LNCaP clone FGC (cell line): Measurements from ENCODE around the gene VWDE.
A peak's percentile ranks its signal among the peaks of the same experiment; 100 is the strongest.

Experiments used
- DNase-seq: peaks from one replicate; pipeline ENCODE4 v3.0.0-alpha.2; 2011; ENCODE audit warnings: low read depth
- H3K4me3 ChIP-seq: 2 replicates; pipeline ENCODE4 v1.5.1; 2011; ENCODE audit warnings: mild to moderate bottlenecking, low read depth, low read length, control low read depth
- TF ChIP-seq, protein P1 (sequence below): IDR thresholded peaks from 2 replicates; pipeline ENCODE4 v1.5.1; 2012; ENCODE audit warnings: mild to moderate bottlenecking; ENCODE audit not compliant: control insufficient read depth, insufficient read depth; ENCODE audit errors: extremely low read depth

The VWDE gene

DNA sequence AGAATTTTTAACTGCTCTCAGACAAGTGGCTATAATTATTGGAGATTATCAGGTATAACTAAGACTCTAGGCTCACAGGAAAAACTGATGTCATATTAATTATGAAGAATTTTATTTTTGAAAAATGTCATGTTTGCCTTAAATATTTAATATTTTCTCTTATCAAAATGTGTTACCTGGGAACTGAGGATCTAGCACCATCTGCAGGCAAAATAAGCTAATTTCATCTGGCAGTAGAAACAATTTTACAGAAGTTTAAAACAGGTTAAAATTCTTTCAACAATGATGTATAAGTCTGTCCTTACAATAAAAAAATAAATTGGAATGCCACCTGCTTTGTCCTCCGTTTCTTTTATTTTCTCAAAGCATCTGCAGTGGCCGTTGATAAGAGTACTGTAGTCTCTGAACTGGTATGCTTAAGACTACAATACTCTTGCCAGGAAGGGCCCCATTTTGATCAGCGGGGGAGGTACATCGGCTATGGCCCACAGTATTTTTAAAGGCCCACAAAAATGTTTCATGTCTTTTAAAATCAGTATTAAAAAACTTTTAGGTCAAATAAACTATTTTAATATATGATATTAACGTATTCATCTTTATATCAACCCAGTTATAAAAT lies 81.3 kb downstream of the VWDE start:
- H3K4me3 ChIP-seq = no peak overlapping the region
- DNase-seq = no peak
- TF ChIP-seq, protein P1, sequence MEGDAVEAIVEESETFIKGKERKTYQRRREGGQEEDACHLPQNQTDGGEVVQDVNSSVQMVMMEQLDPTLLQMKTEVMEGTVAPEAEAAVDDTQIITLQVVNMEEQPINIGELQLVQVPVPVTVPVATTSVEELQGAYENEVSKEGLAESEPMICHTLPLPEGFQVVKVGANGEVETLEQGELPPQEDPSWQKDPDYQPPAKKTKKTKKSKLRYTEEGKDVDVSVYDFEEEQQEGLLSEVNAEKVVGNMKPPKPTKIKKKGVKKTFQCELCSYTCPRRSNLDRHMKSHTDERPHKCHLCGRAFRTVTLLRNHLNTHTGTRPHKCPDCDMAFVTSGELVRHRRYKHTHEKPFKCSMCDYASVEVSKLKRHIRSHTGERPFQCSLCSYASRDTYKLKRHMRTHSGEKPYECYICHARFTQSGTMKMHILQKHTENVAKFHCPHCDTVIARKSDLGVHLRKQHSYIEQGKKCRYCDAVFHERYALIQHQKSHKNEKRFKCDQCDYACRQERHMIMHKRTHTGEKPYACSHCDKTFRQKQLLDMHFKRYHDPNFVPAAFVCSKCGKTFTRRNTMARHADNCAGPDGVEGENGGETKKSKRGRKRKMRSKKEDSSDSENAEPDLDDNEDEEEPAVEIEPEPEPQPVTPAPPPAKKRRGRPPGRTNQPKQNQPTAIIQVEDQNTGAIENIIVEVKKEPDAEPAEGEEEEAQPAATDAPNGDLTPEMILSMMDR = peak; percentile 63

DNA sequence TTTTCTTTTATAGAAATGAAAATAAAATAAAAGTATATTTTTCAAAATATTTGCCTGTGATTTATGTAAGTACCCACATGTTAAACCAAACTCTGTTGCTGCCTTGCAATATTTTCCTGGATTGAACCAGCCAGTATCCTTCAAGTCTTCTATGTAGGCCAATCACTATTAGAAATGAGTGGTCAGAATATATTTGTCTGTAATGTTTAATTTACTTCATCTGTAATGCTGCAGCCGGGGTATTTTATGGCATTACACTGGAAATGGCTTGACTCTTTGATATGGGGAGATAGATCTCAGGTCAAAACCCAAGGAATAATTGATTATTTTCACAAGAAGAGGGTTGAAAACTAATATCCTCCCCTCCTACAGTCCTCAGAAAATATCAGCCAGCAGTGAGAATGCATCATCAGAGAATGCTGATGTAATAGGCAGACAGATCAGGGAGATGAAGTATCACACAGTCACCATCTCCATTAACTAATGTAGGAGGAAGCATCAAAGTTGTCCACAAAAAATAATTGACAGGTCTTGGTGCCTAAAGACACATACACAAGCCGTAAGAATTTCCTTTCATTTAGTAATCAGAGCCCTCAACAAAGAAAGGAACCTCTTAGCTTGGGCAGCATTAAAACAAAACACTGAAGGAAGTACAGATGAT lies 82.5 kb downstream of the VWDE start:
- H3K4me3 ChIP-seq = no peak overlapping the region
- TF ChIP-seq, protein P1 = no peak
- DNase-seq = no peak

DNA sequence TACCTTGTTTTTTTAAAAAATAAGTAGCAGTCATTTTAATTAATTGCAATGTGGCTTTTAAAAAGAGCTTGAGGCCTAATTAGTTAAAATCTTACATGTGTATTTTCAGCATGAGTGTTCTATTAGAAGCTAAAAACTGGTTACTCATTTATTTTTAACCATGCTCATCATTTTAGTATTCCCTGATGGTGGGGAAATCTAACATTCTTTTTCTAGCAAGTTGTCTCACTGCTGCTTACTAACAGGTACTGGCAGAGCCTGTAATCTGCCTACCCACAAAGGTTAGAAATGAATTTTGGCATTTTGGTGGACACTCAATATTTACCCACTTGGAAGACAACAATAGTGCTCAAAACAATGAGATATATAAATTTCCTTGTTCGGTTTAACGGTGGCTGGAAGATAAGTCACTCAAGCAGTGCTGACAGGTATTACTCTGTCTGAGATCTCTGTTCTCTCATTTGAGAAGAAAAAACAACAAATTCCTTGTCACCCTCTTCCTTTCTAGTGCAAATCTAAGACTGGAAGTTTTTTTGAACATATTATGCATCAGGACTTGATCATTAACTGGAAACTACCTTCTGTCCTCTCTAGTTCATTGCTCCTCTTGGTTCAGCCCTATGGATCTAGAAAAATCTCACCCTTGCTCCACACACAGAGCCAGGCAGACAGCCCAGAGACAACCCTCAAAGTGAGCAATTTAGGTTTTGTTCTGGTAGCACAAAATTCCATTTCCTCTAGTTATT lies 83.3 kb downstream of the VWDE start:
- TF ChIP-seq, protein P1 = no peak
- no peak overlapping the region for H3K4me3 ChIP-seq
- DNase-seq = no peak

DNA sequence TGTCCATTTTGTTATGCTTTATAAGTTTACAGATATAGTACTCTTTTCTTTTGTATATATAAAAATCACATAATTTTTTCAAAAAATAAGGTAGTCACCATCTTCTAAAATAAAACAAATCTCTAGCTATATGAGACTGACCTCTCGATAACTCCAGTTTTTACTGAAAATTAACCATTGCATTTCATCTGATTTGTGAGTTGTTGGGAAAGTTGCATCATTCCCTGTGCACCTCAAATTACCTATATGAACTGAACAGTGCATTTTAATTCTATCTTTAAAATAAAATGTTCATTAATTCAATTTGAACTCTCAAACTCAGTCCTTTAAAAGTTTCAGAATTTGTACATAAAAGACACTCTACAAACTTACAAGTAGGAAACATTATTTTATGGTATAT lies 86.0 kb downstream of the VWDE start:
- TF ChIP-seq, protein P1 = no peak
- no peak for DNase-seq
- no peak overlapping the region for H3K4me3 ChIP-seq

DNA sequence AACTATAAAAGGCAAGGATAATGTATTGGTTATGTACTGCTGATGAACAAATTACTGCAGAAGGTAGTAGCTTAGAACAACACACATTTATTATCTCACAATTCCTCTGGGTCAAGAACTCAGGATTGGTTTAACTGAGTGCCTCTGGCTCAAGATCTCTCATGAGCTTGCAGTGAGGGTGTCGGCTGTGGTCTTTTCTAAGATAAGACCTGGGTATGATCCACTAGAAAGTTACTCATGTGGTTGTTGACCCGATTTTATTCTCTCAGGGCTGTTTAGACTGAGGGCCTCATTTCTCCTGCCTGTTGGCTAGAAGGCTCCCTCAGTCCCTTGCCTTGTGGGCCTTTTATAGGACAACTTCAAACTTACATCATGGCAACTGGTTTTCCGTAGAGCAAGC lies 86.7 kb downstream of the VWDE start:
- no peak for DNase-seq
- H3K4me3 ChIP-seq = no peak overlapping the region
- TF ChIP-seq, protein P1 = no peak

DNA sequence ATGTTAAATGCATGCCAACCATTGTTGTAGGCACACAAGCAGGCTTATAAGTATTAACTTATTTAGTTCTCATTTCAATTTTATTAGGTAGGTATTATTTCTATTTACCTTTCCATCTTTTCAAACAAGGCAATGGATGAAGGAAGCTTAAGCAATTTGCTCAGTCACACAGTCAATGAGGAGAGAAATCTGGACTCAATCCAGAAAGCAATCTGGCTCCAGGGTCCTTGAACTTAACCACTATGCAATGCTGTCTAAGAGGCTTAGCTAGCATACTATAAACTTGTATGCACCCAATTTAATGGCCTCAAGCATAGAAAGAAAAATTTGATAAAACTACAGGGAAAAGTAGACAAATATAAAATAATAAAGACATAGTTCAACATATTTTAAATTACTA lies 88.6 kb downstream of the VWDE start:
- H3K4me3 ChIP-seq = no peak overlapping the region
- TF ChIP-seq, protein P1 = no peak
- DNase-seq = no peak
